ENCODE data around the gene RIBC2.
"Not testable (repeated sequence)": the region's sequence is repeated elsewhere in the genome, so short reads cannot be mapped to it uniquely, and the experiment has no call there.

The RIBC2 gene

DNA sequence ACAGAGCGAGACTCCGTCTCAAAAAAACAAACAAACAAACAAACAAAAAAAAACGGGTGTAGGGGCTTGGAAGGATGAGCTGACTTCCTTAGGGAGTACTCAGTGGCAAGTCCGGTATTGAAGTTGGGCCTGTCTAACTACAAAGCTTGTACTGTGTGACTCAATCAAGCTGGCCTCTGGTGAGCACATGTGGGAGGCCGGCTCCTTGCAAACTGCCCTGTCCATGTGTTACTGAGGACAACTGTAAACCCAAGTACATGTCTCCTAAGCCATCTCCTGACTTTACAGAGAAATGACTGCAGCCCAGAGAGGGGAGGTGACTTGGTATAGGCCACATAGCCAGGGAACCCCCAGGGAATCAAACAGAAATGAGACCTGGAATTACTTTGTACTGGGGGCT, 11.6 kb downstream of the RIBC2 start:
- DNase-seq = no peak

DNA sequence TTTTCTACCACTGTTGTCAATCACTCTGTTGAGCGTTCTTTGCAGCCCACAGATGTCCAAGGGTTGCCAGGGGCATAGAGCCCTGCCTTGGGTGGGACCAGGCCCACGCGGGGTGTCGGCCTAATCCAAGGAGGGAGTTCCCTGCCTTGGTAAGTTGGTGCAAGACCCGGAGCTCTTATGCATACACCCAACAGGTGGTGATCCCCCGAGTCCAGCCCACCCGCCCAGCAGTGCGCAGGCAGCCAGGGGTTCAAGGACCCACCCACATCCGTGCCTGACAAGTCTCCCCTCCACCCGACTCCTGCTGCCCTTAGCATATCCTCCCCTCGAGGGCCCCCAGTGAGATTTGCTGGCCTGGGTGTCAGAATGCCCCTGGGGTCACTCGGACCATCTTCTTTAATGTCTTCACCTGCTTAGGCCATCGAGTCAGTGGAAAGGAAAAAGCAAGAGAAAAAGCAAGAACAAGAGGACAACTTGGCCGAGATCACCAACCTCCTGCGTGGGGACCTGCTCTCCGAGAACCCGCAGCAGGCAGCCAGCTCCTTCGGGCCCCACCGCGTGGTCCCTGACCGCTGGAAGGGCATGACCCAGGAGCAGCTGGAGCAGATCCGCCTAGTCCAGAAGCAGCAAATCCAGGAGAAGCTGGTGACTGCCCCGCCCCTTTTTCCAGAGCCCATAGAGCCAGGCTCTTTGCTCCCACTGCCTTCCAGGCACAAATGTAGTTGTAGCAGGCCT, 12.2 kb downstream of the RIBC2 start:
- no peak for DNase-seq

DNA sequence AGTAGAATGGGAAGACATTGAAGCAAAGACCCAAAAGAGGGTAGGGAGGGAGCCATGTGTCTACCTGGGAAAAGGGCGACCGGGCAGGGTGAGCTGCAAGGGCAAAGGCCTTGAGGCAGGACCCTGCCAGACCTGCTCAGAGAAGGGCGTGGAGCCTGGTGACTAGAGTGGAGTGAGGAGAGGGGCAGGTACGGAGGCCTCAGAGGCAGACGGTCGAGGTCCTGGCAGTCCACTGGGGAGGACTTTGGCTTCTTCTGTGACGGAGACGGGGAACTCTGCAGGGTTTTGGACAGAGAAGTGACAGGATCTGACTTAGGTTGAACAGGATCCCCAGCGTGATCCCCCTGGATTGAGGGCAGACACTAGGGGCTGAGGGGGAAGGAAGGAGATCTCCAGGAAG, 12.9 kb downstream of the RIBC2 start:
- DNase-seq = no peak

DNA sequence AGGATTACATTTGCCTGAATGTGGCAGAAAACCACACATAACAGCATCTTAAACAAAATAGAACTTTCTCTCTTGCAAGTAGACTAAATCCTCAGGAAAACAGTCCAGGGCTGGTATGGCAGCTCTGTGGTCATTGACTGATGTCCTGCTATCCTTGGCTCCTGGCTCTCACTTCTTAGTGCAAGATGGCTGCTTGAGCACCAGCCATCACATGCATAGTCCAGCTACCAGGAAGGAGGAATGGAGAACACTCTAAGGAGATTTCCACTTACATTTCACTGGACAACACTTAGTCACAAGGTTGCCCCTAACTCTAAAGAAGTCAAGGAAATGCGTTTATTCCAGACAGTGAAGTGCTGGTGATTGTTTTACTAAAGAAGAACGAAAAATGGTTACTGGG, 13.6 kb downstream of the RIBC2 start:
- no peak for DNase-seq

DNA sequence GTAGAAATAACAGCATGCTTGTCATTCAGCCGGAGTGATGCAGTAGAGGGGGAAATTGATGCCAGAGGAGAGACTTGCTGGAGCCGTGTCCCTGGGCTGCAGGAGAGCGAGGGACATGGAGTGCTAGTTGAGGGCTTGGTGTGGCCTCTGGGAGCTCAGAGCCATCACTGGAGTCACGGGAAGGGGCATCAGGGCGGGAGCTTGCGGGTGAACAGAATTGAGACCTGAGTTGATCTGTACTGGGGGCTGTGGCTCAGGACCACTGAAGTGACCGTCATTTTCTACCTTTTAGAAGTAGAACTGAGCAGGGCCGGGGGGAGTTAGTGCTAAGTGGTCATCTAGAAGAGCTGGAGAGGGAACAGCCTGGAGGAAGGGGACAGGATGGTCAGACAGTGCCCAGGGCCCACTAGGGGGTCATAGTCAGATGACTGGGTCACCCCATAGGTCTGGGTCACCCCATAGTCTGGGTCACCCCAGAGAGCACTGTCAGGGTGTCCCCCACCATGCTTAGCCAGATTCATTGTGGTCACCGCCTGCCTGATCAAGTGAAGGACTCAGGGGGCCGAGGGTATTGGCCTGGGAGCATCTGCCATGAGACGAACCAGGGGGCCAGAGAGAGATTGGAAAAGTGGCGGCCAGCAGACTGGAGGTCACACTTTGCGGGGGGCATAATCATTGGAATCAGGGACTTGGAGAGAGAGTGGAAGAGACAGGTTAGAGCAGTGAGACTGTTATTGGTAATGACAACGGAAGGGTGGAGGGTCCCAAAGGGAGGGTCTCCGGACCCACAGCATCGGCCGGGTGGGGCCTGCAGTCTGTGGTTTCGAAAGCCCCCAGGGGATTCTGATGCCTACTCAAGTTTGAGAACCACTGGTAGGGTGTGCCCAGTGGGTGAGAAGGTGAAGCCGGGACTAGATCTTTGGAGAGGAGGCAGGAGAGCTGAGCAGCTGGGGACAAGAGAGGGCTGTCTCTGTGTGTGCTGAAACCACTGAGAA, 15.2 kb downstream of the RIBC2 start:
- no peak for DNase-seq

DNA sequence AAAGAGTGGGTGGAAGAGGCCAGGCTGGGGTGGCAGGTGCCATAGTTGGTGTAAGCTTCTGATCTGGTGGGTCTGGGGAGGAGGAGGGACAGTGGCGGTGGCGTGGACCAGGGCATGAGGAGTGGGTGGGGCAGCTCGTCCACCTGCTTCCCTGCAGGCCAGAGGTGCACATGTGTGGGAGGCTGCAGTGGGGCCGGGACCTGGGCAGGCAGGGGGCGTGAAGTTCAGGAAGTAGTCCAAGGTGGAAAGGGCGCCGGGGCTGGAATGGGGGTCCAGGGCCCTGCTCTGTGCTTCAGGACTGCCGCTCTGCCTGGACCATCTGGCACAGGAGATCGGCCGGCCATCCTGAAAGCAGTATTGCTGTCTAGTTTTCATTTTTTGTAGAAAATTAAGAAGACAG, 15.9 kb downstream of the RIBC2 start:
- DNase-seq = no peak

DNA sequence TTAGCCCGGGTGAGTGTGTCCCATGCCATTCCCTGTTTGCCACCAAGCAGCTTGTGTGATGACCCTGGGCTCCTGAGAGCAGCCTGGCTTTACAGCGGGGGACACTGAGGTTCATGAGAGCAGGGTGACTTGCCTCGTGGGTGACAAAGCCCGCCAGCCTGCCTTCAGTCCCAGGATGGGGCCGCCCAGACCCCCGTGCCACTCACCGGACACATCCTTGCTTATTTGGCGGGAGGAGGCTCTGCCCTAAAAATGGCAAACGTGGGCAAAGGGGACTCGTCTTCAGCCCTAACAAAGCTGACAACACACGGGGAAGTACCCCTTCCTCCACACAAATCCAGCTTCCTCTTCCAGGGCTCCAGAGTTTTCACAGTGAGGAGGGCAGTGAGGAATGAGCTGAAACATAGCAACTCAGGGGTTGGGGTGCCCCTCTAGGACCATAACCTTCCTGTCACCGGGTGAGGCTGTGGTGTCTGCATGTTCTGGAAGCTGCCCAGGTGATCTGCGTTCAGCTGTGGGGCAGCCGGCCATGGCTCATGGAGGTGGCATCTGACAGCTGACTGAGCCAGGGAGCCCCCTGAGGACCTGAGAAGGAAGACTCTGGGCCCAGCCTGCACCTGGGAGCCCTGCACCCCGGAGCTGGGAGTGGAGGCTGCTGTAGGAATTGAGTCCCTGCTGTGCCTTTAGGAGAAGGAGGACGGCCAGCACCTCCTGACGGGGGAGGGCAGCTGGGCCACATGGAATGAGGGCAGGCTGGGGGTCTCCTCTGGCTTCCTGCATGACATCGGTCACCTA, 16.7 kb downstream of the RIBC2 start:
- no peak for DNase-seq

DNA sequence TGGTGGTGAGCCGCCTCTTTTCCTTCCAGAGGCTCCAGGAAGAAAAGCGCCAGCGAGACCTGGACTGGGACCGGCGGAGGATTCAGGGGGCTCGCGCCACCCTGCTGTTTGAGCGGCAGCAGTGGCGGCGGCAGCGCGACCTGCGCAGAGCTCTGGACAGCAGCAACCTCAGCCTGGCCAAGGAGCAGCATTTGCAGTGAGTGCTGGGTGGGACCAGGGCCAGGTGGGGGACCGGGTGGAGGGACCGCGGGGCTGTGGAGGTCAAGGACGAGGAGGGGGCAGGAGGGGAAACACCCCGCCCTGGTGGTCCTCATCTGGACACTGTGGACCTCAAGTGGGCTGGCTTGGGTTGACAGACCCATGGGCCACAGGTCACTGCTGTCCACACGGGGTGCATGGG, 17.4 kb downstream of the RIBC2 start:
- no peak for DNase-seq

DNA sequence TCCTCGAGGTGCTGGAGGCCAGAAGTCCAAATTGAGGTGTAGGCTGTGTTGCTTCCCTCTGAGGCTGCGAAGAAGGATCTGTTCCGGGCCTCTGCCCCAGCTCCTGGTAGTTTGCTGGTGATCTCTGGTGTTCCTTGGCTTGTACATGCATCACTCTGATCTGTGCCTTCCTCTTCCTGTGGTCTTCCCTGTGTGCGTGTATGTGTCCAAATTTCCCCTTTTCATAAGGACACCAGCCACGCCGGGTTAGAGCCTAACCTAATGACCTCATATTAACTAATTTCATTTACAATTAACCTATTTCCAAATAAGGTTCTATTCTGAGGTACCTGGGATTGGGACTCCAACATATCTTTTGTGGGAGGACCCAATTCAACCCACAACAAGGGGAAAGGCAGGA, 21.5 kb downstream of the RIBC2 start:
- no peak for DNase-seq

DNA sequence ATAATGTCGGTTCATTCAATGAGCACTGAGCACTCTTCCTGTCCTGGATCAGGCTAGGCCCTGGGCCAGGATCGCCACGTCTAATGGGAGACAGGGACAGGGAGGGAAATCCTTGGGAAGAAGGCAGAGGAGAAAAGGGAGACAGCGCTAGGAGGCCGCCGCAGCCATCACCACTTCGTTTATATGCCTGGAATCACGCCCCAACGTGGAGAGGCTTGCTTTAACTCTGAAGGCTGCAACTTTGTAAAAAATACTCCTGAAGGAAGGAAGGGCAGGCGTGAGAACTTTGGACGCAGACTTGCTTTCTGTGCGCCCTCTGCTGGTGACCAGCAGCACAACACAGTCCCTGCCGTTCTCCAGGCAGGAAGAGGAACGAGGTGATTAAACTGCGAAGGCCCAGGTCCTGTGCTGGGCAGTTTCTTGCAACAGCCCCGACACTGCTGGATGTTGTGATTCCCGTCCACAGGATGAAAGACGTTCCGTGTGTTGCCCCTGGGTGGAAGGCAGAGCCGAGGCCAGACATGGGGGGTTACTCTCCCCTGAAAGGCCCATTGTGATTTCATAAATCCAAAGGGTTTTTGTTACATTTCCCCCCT, 22.1 kb downstream of the RIBC2 start:
- peak; percentile 88 for DNase-seq

DNA sequence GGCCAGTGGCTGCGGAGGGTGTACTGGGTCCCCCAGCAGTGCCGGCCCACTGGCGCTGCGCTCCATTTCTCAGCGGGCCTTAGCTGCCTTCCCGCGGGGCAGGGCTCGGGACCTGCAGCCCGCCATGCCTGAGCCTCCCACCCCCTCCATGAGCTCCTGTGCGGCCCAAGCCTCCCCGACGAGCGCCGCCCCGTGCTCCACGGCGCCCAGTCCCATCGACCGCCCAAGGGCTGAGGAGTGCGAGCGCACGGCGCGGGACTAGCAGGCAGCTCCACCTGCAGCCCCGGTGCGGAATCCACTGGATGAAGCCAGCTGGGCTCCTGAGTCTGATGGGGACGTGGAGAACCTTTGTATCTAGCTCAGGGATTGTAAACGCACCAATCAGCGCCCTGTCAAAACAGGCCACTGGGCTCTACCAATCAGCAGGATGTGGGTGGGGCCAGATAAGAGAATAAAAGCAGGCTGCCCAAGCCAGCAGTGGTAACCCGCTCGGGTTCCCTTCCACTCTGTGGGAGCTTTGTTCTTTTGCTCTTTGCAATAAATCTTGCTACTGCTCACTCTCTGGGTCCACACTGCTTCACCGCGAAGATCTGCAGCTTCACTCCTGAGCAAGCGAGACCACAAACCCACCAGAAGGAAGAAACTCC, 23.5 kb downstream of the RIBC2 start:
- not testable (repeated sequence) for DNase-seq

DNA sequence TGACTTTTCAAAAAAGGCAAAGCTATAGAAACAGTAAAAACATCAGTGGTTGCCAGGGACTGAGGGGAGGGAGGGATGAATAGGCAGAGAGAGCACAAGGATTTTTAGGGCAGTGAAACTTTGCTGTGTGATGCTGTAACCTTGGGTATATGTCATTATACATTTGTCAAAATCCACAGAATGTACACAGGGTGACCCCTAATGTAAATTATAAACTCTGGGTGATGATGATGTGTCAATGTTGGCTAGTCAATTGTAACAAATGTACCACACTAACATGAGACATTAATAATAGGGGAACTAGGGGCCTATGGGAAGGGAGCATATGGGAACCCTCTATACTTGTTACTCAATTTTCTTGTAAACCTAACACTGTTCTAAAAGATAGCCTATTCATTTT, 24.8 kb downstream of the RIBC2 start:
- DNase-seq = no peak

DNA sequence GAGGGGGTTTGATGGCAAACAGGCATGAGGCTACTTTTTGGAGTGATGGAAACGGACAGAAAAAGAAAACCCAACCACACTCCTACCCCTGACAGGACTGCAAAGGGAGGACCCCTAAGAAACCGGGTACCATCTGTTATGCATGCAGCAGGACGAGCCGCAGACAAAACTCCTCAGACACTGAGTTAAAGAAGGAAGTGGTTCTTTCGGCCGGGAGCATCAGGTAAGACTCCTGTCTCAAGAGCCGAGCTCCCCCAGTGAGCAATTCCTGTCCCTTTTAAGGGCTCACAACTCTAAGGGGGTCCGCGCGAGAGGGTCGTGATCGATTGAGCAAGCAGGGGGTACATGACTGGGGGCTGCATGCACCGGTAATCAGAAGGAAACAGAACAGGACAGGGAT, 27.2 kb downstream of the RIBC2 start:
- not testable (repeated sequence) for DNase-seq

DNA sequence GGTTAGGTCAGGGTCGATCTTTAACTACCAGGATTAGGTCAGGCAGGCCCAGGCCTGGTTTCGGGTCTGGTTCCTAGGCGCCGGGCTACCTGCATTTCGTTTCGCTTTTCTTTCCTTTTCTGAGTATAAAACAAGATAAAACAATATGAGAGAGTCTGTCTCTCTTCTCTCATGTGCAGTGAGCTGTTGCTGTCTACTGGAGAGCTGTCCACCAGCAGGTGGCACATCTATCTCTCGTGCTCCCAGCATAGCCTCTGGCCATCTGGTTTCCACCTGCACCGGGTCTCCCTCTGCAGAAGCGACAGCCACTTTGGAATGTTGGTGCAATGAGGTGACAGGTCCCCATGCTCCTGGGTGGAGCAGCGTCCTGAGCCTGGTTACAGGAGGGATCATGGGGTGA, 27.6 kb downstream of the RIBC2 start:
- DNase-seq = peak; percentile 71

DNA sequence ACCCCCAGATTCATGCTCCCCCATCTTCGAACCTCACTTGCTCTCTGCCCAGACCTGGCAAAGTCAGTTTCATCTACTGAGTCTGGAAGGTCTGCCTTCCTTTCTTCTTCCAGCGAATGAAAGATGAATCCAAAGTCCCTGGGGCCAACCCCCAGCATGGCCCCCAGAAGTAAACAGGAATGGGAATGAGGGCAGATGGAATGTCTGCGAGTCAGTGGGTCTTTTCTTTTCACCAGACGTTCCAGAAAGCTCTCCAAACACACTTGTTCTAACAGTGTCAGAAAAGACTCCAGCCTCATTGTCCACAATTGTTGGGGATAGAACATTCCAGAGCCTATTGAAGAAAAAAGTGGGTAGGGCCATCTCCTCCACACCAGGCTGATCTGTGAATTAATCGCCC, 28.6 kb downstream of the RIBC2 start:
- no peak for DNase-seq

DNA sequence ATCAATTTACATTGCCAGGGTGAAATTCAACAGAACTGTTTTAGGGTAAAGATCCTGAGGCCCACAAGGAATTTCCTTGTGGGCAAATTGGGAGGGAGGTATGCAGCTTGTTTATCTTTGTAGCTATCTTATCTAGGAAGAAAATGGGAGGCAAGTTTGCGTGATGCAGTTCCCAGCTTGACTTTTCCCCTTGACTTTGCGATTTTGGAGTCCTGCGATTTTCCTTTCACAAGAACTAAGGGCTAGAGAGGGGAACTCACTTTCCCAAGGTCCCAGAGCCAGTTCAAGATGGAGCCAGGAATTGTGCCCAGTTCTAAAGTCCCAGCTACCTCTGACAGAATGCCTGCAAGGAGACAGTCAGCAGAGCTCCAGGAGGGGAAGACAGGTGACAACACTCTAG, 30.7 kb downstream of the RIBC2 start:
- DNase-seq = no peak

DNA sequence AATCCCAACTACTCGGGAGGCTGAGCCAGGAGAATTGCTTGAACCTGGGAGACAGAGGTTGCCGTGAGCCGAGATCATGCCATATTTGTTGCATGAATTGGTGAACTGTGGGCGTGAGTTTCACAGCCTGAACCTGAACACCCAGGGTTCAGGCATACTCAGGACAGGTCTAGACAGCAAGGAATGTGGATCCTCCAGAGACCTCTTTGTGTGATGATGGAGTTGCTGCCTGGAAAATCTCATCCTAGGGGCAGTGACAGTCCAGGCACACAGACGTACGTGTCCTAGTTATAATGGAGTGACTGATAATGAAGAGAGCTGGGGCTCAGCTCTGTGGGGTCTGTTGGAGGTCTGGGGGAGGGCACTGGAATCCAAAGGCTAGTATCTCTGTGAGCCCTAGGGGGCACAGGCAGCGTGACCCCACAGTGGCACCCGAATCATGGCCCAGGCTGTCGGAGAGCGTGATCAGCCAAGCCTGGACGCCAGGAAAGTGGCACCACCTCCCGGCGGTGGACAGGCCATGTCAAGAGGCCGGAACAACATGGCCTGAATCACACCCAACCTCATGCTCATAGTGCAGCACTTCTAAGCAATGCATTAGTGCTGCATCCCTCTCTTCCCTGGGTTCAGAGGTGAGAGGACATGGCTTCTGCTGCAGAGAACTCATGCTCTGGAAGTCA, 31.7 kb downstream of the RIBC2 start:
- DNase-seq = no peak

DNA sequence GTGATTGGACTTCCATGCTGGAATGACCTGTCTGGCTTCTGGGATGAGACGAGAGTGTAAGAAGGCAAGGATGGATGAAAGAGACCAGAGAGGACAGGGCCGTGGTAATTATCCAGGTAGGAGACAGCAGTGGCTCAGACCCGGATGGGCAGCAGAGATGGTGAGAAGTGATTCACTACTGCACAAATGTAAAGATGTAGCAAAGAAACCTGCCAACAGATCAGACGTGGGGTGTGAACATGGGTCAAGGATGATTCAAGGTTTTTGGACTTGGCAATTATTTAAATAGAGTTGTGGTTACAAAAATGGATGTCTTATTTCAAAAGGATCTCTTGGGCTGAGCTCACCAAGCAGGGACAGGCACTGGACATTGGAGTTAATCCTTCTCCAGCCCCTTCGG, 32.7 kb downstream of the RIBC2 start:
- DNase-seq = no peak

DNA sequence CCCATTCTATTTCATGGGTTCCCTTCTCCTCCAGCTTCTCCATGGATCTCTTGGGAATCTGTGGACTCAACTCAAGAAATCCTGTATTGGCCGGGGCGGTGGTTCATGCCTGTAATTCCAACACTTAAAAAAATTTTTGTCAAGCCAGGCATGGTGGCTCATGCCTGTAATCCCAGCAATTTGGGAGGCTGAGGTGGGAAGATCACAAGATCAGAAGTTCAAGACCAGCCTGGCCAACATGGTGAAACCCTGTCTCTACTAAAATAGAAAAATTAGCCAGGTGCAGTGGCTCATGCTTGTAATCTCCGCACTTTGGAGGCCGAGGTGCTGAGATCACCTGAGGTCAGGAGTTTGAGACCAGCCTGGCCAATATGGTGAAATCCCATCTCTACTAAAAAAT, 34.1 kb downstream of the RIBC2 start:
- DNase-seq = not testable (repeated sequence)

DNA sequence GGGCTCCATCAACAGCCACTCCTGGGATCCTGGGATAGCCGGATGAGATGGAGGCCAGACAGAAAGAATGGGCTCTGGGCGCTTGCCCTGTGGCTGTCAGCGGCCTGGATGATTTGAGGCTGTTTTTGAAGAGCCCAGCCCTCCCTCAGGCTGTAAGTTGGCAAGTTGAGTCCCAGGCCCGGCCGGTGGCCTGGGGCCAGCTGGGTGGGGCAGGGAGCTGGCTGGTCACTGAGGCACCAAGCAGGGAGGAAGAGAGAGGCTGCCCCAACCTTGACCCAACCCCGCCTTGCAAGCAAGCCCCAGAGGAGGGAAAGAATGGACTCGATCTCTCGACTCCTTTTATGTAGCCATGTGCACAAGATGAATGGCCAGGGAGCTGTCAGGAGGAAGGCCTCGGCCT, 34.9 kb downstream of the RIBC2 start:
- DNase-seq = peak; percentile 49

DNA sequence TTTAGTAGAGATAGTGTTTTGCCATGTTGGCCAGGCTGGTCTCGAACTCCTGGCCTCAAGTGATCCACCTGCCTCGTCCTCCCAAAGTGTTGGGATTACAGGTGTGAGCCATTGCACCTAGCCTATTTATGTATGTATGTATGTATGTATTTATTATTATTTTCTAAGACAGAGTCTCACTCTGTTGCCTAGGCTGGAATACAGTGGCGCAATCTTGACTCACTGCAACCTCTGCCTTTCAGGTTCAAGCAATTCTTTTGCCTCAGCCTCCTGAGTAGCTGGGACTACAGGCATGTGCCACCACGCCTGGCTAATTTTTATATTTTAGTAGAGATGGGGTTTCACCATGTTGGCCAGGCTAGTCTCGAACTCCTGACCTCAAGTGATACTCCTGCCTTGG, 35.9 kb downstream of the RIBC2 start:
- not testable (repeated sequence) for DNase-seq
